ENCODE results near the gene LATS2. TPM values are rescaled to one million over a fixed set of nuclear protein-coding genes. Genes with fewer than 3 reads are reported as not detected.
"Not testable (repeated sequence)": the region's sequence is repeated elsewhere in the genome, so short reads cannot be mapped to it uniquely, and the experiment has no call there.

LATS2 gene
- polyA plus RNA-seq, 1 donor from 2014 or later, result 0.29 TPM

DNA sequence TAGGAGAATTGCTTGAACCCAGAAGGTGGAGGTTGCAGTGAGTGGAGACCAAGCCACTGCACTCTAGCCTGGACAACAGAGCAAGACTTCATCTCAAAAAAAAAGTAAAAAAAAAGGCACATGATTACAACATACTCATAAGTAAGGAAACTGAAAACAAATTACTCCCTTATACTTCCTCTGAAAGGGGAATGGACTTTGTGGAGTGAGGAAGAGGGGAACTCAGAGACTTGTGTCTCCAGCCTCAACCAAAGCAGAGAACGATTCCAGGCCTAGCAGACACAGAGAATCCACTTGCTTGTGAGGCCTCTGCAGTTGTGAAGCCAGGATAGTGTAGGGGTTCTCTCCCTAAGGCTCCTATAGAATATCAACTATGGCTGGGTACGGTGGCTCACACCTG, 4.3 kb upstream of the LATS2 start:
- no peaks in the 10 kb centered on the region for H3K9me3 Mint-ChIP-seq
- no peak overlapping the region for H3K4me3 Mint-ChIP-seq
- H3K36me3 Mint-ChIP-seq, result no peaks in the 10 kb centered on the region
- no peak overlapping the region for H3K27ac Mint-ChIP-seq
- H3K4me1 Mint-ChIP-seq, result peaks cover 0 to 6% (median 3%) of the 10 kb centered on the region in 3 donors
- H3K27me3 Mint-ChIP-seq, result peaks cover 23% of the 10 kb centered on the region

DNA sequence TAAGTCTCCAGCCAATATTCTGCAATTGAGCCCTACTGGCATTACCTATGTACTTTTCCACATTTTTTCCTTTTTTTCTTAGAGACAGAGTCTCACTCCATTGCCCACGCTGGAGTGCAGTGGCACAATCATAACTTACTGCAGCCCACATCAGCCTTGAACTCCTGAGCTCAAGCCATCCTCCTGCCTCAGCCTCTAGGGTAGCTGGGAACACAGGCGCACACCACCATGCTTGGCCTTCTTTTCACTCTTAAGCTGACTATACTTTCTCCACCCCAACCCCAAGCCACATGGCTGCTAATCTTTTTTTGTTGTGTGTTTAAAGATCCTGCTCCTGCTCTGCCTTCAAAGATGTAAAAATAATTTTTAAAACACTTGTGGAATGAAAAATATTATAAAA, 1.6 kb upstream of the LATS2 start:
- H3K9me3 Mint-ChIP-seq, result no peaks in the 10 kb centered on the region
- no peaks in the 10 kb centered on the region for H3K36me3 Mint-ChIP-seq
- no peak overlapping the region for H3K27ac Mint-ChIP-seq
- peak overlapping the region in 2 of 4 donors; percentile 21 to 59 for H3K4me3 Mint-ChIP-seq
- peaks cover 2 to 6% (median 3%) of the 10 kb centered on the region in 3 donors for H3K4me1 Mint-ChIP-seq
- peaks cover 32% of the 10 kb centered on the region for H3K27me3 Mint-ChIP-seq

DNA sequence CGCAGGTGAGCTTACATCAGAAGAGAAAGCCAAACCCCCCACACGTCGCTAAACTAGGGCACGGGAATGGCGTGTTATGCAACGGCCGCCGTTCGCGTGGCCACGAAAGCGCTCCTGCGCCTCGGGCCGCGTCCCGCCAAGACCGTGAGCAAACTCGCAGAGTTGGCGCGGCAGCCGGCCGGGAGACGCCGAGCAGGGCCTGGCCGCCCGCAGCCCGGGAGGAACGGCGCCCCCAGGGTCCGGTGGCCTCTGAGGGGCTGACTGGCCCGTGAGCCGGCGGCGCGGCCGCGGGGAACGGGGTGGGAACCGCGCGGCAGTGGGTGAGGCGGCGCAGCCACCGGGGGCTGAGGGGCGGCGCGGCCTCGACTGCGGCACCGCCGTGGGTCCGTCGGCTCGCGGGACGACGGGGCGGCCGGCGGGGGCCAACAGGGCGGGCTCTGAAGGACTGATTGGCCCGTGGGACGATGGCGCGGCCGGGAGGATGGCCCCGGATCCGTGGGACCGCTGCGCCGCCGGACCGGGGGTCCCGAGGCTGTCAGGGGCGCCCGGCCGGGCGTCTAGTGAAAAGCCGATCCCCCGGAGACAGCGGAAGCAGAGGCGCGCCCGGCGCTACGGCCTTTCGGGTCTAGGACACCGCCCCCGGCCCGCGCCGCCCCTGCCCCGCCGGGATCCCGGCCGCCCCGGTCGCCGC, 903 bp downstream of the LATS2 start:
- Mint-ChIP-seq H3K4me1 (peaks cover 2 to 6% (median 3%) of the 10 kb centered on the region in 3 donors), H3K4me3 (peak overlapping the region; percentile 41 to 87 (median 84)), H3K36me3 (no peaks in the 10 kb centered on the region), H3K27ac (no peak overlapping the region), H3K9me3 (no peaks in the 10 kb centered on the region), H3K27me3 (peaks cover 30% of the 10 kb centered on the region)

DNA sequence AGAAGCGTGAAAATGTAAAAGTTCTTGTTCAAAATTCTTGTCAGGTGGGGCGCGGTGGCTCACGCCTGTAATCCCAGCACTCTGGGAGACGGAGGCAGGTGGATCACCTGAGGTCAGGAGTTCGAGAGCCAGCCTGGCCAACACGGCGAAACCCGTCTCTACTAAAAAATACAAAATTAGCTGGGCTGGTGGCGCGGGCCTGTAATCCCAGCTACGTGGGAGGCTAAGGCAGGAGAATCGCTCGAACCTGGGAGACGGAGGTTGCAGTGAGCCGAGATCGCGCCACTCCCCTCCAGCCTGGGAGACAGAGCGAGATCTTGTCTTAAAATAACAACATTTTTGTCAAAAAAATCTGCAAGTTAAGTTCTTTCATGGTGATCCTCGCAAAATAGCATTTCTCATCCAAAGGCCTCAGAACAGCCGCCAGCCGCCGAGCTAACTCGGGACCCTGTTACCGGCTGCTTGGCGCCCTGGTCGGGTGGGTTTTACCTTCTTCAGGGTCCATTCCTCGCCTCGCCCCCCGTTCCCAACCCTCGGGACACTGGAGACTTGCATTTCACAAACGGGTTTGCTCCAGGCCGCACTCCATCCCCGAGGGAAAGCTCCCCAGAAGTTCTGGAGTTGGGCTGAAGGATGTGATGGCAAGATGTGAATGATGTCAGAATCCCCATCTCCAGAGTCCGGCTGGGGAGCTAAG, 1.6 kb downstream of the LATS2 start:
- H3K9me3 Mint-ChIP-seq, result no peaks in the 10 kb centered on the region
- H3K4me1 Mint-ChIP-seq, result peaks cover 3 to 6% (median 4%) of the 10 kb centered on the region in 3 donors
- H3K27ac Mint-ChIP-seq, result peak overlapping the region in 1 of 3 donors; percentile 73
- peak overlapping the region; percentile 67 to 87 (median 84) for H3K4me3 Mint-ChIP-seq
- H3K27me3 Mint-ChIP-seq, result peaks cover 28% of the 10 kb centered on the region
- H3K36me3 Mint-ChIP-seq, result no peaks in the 10 kb centered on the region

DNA sequence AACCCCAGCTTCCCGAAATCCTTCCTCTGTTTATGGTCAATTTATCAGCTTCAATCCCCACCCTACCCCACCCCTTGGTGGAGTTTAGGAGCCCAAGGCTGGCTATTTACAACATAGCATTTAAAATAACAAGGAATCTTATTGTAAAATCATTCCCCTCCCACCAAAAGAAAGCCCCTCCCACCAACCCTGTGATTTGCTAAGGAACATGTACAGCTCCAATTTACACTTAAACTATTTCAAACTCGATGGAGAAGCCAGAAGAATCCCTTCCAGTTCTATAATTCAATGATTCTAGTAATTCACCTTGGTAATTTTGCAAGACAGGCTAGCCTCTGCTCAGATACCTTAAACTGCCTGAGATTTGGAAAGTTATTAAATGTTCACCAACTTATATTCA, 3.0 kb downstream of the LATS2 start:
- peaks cover 3 to 6% (median 4%) of the 10 kb centered on the region in 3 donors for H3K4me1 Mint-ChIP-seq
- H3K4me3 Mint-ChIP-seq, result peak overlapping the region in 2 of 4 donors; percentile 1 to 81
- peaks cover 25% of the 10 kb centered on the region for H3K27me3 Mint-ChIP-seq
- H3K9me3 Mint-ChIP-seq, result no peaks in the 10 kb centered on the region
- H3K27ac Mint-ChIP-seq, result no peak overlapping the region
- no peaks in the 10 kb centered on the region for H3K36me3 Mint-ChIP-seq

DNA sequence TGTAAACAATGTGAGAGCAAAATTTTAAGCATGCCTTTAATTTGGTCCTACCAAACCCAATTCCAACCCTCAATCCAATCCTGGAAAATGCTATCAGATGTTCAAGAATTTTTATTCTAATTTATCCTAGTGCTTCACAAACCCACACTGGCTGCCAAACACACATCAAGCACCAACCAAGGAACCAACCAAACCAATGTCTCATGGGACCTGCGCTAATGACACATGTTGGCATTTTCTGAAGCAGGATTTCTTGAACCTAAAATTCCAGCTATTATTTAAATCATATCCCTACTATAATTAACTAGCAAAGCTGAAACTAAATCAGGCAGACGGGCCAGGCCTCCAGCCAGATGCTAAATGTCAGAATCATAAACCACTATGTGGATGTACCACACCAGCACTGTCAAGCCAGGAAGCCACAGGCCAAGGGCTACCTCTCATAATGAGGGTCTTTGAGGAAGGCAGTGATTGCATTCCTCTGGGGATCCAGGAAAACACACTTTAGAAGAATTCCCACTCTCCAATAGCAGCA, 5.8 kb downstream of the LATS2 start:
- no peak overlapping the region for H3K4me3 Mint-ChIP-seq
- peaks cover 0 to 6% (median 2%) of the 10 kb centered on the region in 3 donors for H3K4me1 Mint-ChIP-seq
- H3K27me3 Mint-ChIP-seq, result peaks cover 13% of the 10 kb centered on the region
- H3K27ac Mint-ChIP-seq, result no peak overlapping the region
- no peaks in the 10 kb centered on the region for H3K9me3 Mint-ChIP-seq
- no peaks in the 10 kb centered on the region for H3K36me3 Mint-ChIP-seq

DNA sequence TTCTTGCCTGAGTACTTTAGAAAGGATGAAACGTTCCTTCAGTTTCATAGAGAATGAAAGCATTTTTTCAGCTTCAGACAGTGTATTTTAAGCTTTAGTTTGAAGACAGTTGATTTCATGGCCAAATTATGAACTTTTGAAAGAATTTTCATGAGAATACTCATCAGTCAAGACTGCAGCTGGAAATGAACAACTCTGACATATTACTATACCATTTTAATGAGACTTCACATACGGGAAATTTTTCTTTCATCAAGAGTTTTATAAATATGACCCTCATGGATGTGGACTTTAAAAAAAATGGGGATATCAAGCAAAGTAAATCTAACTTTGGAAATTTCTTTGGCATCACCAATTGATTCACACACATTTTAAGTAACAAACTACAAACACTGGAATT, 6.4 kb downstream of the LATS2 start:
- Mint-ChIP-seq H3K9me3 (no peaks in the 10 kb centered on the region), H3K4me3 (no peak overlapping the region), H3K27ac (no peak overlapping the region), H3K27me3 (peaks cover 12% of the 10 kb centered on the region), H3K36me3 (no peaks in the 10 kb centered on the region), H3K4me1 (peaks cover 0 to 5% (median 2%) of the 10 kb centered on the region in 3 donors)

DNA sequence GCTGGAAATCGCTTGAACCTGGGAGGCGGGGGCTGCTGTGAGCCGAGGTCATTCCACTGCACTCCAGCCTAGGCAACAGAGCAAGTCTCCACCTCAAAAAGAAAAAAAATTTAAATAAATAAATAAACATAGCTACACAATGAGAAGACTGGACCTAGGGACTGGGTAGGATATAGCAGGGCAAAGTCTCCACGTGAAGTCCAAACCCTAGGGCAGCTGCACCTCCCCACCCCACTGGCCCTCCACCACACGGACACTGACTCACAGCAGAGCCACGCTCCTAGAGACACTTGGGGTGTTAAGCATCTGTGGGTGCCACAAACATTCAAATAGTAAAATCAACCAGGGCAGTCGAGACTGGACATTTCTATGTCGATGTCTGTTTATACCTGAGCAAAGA, 7.1 kb downstream of the LATS2 start:
- peaks cover 0 to 4% (median 2%) of the 10 kb centered on the region in 3 donors for H3K4me1 Mint-ChIP-seq
- H3K27ac Mint-ChIP-seq, result no peak overlapping the region
- H3K27me3 Mint-ChIP-seq, result peaks cover 5% of the 10 kb centered on the region
- H3K36me3 Mint-ChIP-seq, result no peaks in the 10 kb centered on the region
- H3K4me3 Mint-ChIP-seq, result no peak overlapping the region
- no peaks in the 10 kb centered on the region for H3K9me3 Mint-ChIP-seq

DNA sequence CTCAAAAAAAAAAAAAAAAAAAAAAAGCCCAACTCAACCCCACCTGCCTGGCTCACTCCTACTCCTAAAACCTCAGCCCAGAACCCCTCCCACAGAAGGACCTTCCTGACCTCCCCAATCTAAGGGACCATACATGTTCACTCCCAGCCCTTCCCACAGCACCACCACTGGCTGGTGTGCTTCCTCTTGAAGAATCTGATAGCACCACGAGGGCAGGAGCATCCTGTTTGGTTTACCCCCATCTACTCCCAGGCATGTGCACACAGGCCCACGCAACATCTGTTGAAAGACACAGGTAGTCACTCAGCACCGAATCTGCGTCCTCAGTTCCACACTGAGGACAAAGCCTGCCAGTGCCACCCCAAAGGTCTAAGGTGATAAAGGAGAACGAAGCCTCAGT, 8.2 kb downstream of the LATS2 start:
- Mint-ChIP-seq H3K27ac (peak overlapping the region in 1 of 3 donors; percentile 21), H3K9me3 (no peaks in the 10 kb centered on the region), H3K36me3 (no peaks in the 10 kb centered on the region), H3K4me1 (peaks cover 0 to 4% (median 2%) of the 10 kb centered on the region in 3 donors), H3K4me3 (peak overlapping the region in 1 of 4 donors; percentile 35), H3K27me3 (peaks cover 7% of the 10 kb centered on the region)

DNA sequence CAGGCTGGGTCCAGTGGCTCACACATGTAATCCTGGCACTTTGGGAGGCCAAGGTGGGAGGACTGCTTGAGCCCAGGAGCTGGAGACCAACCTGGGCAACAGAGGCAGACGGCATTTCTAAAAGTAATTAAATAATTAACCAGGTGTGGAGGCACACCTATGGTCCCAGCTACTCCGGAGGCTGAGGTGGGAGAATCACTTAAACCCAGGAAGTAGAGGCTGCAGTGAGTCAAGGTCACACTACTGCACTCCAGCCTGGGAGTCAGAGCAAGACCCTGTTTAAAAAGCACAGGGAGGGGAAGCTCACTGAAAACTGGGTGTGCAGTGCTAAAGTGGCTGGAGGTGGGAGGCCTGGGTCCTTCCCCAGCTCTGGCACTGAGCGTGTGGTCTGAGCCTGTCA, 9.7 kb downstream of the LATS2 start:
- Mint-ChIP-seq H3K27ac (no peak overlapping the region), H3K9me3 (no peaks in the 10 kb centered on the region), H3K4me3 (no peak overlapping the region), H3K27me3 (peaks cover 8% of the 10 kb centered on the region), H3K36me3 (no peaks in the 10 kb centered on the region), H3K4me1 (peaks cover 0 to 4% (median 2%) of the 10 kb centered on the region in 3 donors)

DNA sequence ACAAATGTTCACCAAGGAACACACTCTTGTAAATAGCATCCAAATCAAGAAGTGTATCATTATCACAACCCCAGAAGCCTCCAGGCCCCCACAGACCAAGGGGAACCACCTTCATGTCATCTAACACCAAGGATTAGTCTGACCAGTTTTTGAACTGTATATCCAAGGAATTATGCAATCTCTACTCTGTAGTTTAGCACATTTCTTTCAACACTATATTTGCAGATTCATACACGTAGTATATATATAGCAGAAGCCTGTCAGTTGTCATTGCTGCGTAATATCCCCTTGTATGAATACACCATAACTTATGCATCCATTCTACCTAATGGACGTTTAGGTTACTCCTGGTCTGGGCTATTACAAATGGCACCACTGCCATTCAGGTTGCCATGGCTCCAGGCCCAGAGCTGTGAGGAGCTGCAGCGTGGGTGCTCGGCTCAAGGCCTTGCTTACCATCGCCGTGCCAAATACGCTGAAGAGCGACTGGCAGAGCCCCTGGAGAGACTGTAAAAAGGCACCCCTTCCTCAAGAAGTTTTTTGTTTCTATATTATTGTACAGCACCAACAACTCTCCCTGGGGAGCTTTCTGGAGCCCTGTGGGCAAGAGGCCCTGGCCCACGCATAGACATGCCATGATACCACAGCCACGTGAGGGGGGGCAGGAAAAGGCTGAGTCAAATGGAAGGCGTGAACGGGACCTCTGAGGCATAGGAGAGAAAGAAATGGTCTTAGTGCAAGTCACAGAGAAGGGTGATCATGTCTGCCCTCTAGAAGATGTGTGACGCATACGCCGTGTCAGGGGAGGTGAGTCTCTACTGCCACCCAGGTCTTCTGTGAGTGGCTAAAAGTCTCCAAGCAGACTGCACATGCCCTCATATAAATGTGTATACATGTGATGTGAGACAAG, 10.8 kb downstream of the LATS2 start:
- Mint-ChIP-seq H3K4me1 (peaks cover 0 to 4% (median 2%) of the 10 kb centered on the region in 3 donors), H3K4me3 (no peak overlapping the region), H3K27me3 (peaks cover 12% of the 10 kb centered on the region), H3K36me3 (no peaks in the 10 kb centered on the region), H3K9me3 (no peaks in the 10 kb centered on the region), H3K27ac (no peak overlapping the region)

DNA sequence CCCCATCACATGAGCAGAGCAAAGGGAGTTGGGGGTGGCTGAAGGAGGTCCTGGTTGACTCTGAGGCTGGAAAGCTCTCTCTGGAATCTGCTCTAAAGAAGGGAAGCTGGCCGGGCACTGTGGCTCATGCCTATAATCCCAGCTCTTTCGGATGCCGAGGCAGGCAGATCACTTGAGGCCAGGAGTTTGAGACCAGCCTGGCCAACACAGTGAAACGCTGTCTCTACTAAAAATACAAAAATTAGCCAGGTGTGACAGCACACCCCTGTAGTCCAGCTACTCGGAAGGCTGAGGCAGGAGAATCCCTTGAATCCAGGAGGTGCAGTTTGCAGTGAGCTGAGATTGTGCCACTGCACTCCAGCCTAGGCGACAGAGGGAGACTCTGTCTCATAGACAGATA, 11.7 kb downstream of the LATS2 start:
- H3K4me3 Mint-ChIP-seq, H3K9me3 Mint-ChIP-seq, H3K27ac Mint-ChIP-seq, H3K4me1 Mint-ChIP-seq, H3K36me3 Mint-ChIP-seq: not testable (repeated sequence)
- H3K27me3 Mint-ChIP-seq, result peaks cover 12% of the 10 kb centered on the region

DNA sequence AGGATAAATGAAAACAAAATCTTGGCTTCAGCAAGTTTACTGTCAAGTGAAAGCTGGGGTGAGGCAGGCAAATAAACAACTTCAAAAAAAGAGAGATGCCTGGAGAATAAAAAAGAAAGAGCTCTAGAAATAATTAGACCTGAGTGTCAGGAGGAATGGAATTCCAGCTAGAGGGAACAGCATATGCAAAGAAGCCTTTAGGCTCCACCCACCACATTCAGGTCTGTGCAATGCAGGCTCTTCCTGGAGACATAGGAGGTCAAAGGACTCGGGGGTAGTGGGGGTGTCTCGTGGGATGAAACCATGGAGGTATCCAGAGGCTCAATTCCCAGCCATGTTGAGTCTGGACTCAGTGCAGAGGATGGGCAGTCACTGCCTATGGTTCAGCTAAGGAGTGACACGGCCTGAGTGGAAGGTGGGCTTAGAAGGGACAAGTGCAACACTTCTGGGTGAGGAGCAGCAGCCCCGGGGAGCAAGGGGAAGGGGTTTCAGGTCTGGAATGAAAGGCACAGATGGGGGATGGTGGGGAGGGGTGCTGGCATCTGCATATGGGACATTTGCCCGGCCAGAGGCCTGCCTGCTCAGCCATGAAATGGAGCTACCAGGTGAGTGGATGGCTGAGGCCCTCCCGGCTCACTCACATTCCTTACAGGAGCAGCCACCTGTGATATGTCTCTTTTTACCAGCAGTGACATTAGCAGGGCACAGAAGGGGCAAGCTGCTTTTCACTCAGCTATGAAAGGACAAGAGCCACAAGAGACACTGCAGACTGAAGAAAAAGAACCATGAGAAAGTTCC, 12.3 kb downstream of the LATS2 start:
- peaks cover 1% of the 10 kb centered on the region for H3K36me3 Mint-ChIP-seq
- H3K9me3 Mint-ChIP-seq, result no peaks in the 10 kb centered on the region
- H3K27me3 Mint-ChIP-seq, result peaks cover 12% of the 10 kb centered on the region
- no peak overlapping the region for H3K27ac Mint-ChIP-seq
- H3K4me1 Mint-ChIP-seq, result peaks cover 0 to 6% (median 1%) of the 10 kb centered on the region in 3 donors
- no peak overlapping the region for H3K4me3 Mint-ChIP-seq

DNA sequence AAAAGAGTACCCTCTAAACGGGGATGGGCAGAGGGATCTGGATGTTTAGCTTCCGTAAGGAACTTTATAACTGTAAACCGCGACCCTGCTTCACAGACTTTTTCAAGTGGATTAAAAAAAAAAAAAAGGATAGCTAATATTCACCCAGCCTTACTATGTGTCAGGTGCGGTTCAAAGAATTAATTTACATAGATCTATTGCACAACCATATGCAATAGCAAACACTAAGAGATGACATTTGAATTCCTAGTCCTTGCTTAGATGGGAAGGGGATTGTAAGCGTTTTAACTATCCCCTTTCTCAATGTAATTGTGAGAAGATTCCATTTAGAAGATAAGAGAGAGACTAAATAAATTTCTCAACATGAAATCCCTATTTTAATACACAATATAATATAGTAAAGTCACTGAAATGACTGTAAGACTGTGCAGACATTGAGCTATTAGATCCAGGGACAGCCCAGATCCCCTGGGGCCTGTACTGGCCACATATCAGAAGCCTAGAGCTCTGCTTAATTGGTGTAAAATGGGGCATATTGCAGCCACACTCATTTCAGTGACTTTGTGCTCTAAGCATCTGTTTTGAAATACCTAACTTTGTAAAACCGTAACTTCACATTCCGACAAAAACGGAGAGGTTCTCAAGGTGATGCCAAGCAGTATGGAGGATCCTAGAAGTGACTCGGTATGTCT, 13.6 kb downstream of the LATS2 start:
- H3K27me3 Mint-ChIP-seq, result peaks cover 9% of the 10 kb centered on the region
- H3K4me3 Mint-ChIP-seq, result no peak overlapping the region
- peaks cover 0 to 3% (median 2%) of the 10 kb centered on the region in 3 donors for H3K4me1 Mint-ChIP-seq
- peaks cover 1% of the 10 kb centered on the region for H3K36me3 Mint-ChIP-seq
- H3K27ac Mint-ChIP-seq, result peak overlapping the region in 1 of 3 donors; percentile 28
- no peaks in the 10 kb centered on the region for H3K9me3 Mint-ChIP-seq
